ENCODE data around the gene ZBTB14. TPM values are rescaled to one million over a fixed set of nuclear protein-coding genes. Genes with fewer than 3 reads are reported as not detected.

ZBTB14 gene
- total and polyA plus RNA-seq, 4 donors = 2.2 to 6.9 (median 4.4) TPM

DNA sequence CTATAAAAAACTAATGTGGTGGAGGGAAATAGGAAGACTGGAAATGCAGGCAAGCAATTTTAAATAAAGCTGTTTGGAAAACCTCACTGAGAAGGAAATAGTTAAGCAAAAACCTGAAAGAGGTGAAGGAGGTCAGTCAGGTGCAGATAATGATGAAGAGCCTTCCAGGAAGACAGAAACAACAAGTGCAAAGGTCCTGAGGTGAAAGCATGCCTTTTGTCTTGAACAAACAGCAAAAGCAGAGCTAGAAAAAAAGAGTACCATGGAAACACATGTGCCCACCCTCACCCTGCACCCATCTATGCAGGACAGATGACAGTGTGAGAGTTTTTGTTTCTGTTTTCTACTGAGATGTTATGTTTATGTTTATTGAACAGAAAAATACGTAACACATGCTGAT lies 8.1 kb upstream of the ZBTB14 start:
- DNase-seq (ENCODE audit: low spot score) = no peak
- WGBS = 66% methylated on average over 1 of the region's 1 CpG
- no peaks in the 10 kb centered on the region for H3K4me1 ChIP-seq (ENCODE audit: control insufficient read depth in 4 of 4, insufficient read depth in 4 of 4, low read length in 3 of 4)
- H3K9ac ChIP-seq (ENCODE audit: low read depth in 1 of 2, low read length in 2 of 2) = no peak overlapping the region
- TF ChIP-seq HNF4A (conservative IDR thresholded peaks at IDR 0.05) = no peak
- TF ChIP-seq RAD21 (IDR thresholded peaks at IDR 0.05) = no peak
- TF ChIP-seq SP1 (IDR thresholded peaks at IDR 0.05) = no peak
- TF ChIP-seq NR2F2 (IDR thresholded peaks at IDR 0.05) = no peak
- no peak for TF ChIP-seq YY1 (IDR thresholded peaks at IDR 0.05)
- TF ChIP-seq RXRA (IDR thresholded peaks at IDR 0.05) = no peak
- TF ChIP-seq, protein P1, sequence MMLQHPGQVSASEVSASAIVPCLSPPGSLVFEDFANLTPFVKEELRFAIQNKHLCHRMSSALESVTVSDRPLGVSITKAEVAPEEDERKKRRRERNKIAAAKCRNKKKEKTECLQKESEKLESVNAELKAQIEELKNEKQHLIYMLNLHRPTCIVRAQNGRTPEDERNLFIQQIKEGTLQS (IDR thresholded peaks at IDR 0.05) = no peak
- TF ChIP-seq, protein P2, sequence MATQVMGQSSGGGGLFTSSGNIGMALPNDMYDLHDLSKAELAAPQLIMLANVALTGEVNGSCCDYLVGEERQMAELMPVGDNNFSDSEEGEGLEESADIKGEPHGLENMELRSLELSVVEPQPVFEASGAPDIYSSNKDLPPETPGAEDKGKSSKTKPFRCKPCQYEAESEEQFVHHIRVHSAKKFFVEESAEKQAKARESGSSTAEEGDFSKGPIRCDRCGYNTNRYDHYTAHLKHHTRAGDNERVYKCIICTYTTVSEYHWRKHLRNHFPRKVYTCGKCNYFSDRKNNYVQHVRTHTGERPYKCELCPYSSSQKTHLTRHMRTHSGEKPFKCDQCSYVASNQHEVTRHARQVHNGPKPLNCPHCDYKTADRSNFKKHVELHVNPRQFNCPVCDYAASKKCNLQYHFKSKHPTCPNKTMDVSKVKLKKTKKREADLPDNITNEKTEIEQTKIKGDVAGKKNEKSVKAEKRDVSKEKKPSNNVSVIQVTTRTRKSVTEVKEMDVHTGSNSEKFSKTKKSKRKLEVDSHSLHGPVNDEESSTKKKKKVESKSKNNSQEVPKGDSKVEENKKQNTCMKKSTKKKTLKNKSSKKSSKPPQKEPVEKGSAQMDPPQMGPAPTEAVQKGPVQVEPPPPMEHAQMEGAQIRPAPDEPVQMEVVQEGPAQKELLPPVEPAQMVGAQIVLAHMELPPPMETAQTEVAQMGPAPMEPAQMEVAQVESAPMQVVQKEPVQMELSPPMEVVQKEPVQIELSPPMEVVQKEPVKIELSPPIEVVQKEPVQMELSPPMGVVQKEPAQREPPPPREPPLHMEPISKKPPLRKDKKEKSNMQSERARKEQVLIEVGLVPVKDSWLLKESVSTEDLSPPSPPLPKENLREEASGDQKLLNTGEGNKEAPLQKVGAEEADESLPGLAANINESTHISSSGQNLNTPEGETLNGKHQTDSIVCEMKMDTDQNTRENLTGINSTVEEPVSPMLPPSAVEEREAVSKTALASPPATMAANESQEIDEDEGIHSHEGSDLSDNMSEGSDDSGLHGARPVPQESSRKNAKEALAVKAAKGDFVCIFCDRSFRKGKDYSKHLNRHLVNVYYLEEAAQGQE (IDR thresholded peaks at IDR 0.05) = no peak
- TF ChIP-seq, protein P3, sequence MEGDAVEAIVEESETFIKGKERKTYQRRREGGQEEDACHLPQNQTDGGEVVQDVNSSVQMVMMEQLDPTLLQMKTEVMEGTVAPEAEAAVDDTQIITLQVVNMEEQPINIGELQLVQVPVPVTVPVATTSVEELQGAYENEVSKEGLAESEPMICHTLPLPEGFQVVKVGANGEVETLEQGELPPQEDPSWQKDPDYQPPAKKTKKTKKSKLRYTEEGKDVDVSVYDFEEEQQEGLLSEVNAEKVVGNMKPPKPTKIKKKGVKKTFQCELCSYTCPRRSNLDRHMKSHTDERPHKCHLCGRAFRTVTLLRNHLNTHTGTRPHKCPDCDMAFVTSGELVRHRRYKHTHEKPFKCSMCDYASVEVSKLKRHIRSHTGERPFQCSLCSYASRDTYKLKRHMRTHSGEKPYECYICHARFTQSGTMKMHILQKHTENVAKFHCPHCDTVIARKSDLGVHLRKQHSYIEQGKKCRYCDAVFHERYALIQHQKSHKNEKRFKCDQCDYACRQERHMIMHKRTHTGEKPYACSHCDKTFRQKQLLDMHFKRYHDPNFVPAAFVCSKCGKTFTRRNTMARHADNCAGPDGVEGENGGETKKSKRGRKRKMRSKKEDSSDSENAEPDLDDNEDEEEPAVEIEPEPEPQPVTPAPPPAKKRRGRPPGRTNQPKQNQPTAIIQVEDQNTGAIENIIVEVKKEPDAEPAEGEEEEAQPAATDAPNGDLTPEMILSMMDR (IDR thresholded peaks at IDR 0.05; ENCODE audit: low read depth, low read length, missing input control) = no peak
- no peak for TF ChIP-seq JUND (IDR thresholded peaks at IDR 0.05)
- no peak for TF ChIP-seq FOXA1 (IDR thresholded peaks at IDR 0.05)
- TF ChIP-seq, protein P4, sequence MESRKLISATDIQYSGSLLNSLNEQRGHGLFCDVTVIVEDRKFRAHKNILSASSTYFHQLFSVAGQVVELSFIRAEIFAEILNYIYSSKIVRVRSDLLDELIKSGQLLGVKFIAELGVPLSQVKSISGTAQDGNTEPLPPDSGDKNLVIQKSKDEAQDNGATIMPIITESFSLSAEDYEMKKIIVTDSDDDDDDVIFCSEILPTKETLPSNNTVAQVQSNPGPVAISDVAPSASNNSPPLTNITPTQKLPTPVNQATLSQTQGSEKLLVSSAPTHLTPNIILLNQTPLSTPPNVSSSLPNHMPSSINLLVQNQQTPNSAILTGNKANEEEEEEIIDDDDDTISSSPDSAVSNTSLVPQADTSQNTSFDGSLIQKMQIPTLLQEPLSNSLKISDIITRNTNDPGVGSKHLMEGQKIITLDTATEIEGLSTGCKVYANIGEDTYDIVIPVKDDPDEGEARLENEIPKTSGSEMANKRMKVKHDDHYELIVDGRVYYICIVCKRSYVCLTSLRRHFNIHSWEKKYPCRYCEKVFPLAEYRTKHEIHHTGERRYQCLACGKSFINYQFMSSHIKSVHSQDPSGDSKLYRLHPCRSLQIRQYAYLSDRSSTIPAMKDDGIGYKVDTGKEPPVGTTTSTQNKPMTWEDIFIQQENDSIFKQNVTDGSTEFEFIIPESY (IDR thresholded peaks at IDR 0.05) = no peak
- no peak for TF ChIP-seq EGR1 (IDR thresholded peaks at IDR 0.05; ENCODE audit: low read depth in 2 of 2)
- TF ChIP-seq GABPA (IDR thresholded peaks at IDR 0.05 in 1 of 2, conservative IDR thresholded peaks at IDR 0.05 in 1 of 2) = no peak
- TF ChIP-seq HNF4G (IDR thresholded peaks at IDR 0.05) = no peak
- TF ChIP-seq FOXA2 (IDR thresholded peaks at IDR 0.05) = no peak
- TF ChIP-seq, protein P5, sequence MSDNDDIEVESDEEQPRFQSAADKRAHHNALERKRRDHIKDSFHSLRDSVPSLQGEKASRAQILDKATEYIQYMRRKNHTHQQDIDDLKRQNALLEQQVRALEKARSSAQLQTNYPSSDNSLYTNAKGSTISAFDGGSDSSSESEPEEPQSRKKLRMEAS (IDR thresholded peaks at IDR 0.05) = no peak
- TF ChIP-seq TAF1 (conservative IDR thresholded peaks at IDR 0.05) = no peak
- no peak overlapping the region for H3K4me3 ChIP-seq (ENCODE audit: low read depth in 1 of 3, low read length in 3 of 3)
- H3K27me3 ChIP-seq (ENCODE audit: control insufficient read depth in 4 of 4, insufficient read depth in 4 of 4, low read length in 3 of 4) = no peaks in the 10 kb centered on the region
- no peaks in the 10 kb centered on the region for H3K9me3 ChIP-seq (ENCODE audit: control insufficient read depth in 4 of 4, low read length in 3 of 4)
- H3K27ac ChIP-seq (ENCODE audit: low read depth in 1 of 2, low read length in 2 of 2) = no peak overlapping the region
- H3K36me3 ChIP-seq (ENCODE audit: control insufficient read depth in 4 of 4, insufficient read depth in 3 of 4, low read depth in 1 of 4, low read length in 3 of 4) = no peaks in the 10 kb centered on the region
